ENCODE measurements around the gene ST8SIA4.

GRCh38 chr5:100867039-100867562 is 36.0 kb downstream of the ST8SIA4 start:
- TF ChIP-seq, protein P1, sequence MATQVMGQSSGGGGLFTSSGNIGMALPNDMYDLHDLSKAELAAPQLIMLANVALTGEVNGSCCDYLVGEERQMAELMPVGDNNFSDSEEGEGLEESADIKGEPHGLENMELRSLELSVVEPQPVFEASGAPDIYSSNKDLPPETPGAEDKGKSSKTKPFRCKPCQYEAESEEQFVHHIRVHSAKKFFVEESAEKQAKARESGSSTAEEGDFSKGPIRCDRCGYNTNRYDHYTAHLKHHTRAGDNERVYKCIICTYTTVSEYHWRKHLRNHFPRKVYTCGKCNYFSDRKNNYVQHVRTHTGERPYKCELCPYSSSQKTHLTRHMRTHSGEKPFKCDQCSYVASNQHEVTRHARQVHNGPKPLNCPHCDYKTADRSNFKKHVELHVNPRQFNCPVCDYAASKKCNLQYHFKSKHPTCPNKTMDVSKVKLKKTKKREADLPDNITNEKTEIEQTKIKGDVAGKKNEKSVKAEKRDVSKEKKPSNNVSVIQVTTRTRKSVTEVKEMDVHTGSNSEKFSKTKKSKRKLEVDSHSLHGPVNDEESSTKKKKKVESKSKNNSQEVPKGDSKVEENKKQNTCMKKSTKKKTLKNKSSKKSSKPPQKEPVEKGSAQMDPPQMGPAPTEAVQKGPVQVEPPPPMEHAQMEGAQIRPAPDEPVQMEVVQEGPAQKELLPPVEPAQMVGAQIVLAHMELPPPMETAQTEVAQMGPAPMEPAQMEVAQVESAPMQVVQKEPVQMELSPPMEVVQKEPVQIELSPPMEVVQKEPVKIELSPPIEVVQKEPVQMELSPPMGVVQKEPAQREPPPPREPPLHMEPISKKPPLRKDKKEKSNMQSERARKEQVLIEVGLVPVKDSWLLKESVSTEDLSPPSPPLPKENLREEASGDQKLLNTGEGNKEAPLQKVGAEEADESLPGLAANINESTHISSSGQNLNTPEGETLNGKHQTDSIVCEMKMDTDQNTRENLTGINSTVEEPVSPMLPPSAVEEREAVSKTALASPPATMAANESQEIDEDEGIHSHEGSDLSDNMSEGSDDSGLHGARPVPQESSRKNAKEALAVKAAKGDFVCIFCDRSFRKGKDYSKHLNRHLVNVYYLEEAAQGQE (IDR thresholded peaks at IDR 0.05; ENCODE audit: insufficient read depth in 1 of 2, low read depth in 2 of 2, low read length in 1 of 2), result no peak
- TF ChIP-seq POLR2AphosphoS5 (IDR thresholded peaks at IDR 0.05; ENCODE audit: low read depth, low read length) (no peak), TCF7L2 (IDR thresholded peaks at IDR 0.05; ENCODE audit: low read depth, low read length) (no peak), SIN3A (IDR thresholded peaks at IDR 0.05; ENCODE audit: borderline replicate concordance, insufficient read depth, low read depth, low read length) (no peak)
- TF ChIP-seq, protein P2, sequence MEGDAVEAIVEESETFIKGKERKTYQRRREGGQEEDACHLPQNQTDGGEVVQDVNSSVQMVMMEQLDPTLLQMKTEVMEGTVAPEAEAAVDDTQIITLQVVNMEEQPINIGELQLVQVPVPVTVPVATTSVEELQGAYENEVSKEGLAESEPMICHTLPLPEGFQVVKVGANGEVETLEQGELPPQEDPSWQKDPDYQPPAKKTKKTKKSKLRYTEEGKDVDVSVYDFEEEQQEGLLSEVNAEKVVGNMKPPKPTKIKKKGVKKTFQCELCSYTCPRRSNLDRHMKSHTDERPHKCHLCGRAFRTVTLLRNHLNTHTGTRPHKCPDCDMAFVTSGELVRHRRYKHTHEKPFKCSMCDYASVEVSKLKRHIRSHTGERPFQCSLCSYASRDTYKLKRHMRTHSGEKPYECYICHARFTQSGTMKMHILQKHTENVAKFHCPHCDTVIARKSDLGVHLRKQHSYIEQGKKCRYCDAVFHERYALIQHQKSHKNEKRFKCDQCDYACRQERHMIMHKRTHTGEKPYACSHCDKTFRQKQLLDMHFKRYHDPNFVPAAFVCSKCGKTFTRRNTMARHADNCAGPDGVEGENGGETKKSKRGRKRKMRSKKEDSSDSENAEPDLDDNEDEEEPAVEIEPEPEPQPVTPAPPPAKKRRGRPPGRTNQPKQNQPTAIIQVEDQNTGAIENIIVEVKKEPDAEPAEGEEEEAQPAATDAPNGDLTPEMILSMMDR (IDR thresholded peaks at IDR 0.05), result no peak

All from Panc1 (cell line).